Skeletal muscle tissue (tissue), 4 donors: ENCODE results near the gene HS2ST1. TPM values are rescaled to one million over a fixed set of nuclear protein-coding genes. Genes with fewer than 3 reads are reported as not detected.

Experiments used
- H3K27ac ChIP-seq: one replicate; pipeline ENCODE4 v1.7.0; 2013; ENCODE audit warnings: mild to moderate bottlenecking, low read depth, low read length, inconsistent platforms
- H3K27me3 ChIP-seq, 3 donors: one replicate each; pipeline ENCODE4 v1.7.0; 2013; ENCODE audit warnings: low read length in 3 of 3; ENCODE audit not compliant: control insufficient read depth in 3 of 3, insufficient read depth in 3 of 3
- H3K36me3 ChIP-seq, 3 donors: one replicate each; pipeline ENCODE4 v1.7.0; 2013; ENCODE audit warnings: low read length in 3 of 3; ENCODE audit not compliant: control insufficient read depth in 3 of 3, insufficient read depth in 3 of 3
- H3K4me1 ChIP-seq, 3 donors: one replicate each; pipeline ENCODE4 v1.7.0; 2013; ENCODE audit warnings: low read length in 3 of 3, mild to moderate bottlenecking in 3 of 3; ENCODE audit not compliant: control insufficient read depth in 3 of 3, insufficient read depth in 3 of 3
- H3K4me3 ChIP-seq, 3 donors: one replicate each; pipeline ENCODE4 v1.7.0; 2013; ENCODE audit warnings: low read length in 3 of 3
- H3K9ac ChIP-seq, 3 donors: one replicate each; pipeline ENCODE4 v1.7.0; 2013; ENCODE audit warnings: low read length in 3 of 3, mild to moderate bottlenecking in 3 of 3, moderate library complexity in 2 of 3, low read depth in 1 of 3
- H3K9me3 ChIP-seq, 3 donors: one replicate each; pipeline ENCODE4 v1.7.0; 2013; ENCODE audit warnings: low read length in 3 of 3; ENCODE audit not compliant: control insufficient read depth in 3 of 3
- total RNA-seq: library from RNA; depleted of rRNA; stranded (reverse); fragments of >200 nt; gene quantifications from one replicate; pipeline ENCODE4 v1.2.3, GENCODE V29; 2014
- donor health status: Osteomylitis.

HS2ST1 gene
- total RNA-seq, 1 donor from 2014 or later, result 9.9 TPM

DNA sequence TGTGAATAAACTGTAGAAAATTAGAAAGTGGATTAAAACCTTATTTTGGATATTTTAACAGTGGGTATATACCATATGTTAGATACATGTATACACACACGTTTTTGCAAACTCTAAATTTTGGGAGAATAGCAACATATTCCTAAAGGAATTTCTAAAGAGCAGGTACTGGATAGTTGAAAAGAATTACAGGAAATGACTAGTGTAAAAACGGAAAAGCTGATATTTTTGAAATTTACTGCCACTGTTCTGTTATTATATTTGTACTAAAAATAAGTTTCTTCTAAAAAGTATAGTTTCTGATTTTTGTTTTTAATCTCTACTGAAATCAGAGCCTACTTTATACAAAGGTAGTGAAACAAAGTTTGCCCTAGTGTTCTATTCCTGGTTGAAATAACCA is 114.1 kb downstream of the HS2ST1 start:
- H3K9me3 ChIP-seq, result no peaks in the 10 kb centered on the region
- no peak overlapping the region for H3K27ac ChIP-seq
- H3K9ac ChIP-seq, result no peak overlapping the region
- no peaks in the 10 kb centered on the region for H3K4me1 ChIP-seq
- H3K36me3 ChIP-seq, result no peaks in the 10 kb centered on the region
- no peak overlapping the region for H3K4me3 ChIP-seq
- H3K27me3 ChIP-seq, result no peaks in the 10 kb centered on the region

DNA sequence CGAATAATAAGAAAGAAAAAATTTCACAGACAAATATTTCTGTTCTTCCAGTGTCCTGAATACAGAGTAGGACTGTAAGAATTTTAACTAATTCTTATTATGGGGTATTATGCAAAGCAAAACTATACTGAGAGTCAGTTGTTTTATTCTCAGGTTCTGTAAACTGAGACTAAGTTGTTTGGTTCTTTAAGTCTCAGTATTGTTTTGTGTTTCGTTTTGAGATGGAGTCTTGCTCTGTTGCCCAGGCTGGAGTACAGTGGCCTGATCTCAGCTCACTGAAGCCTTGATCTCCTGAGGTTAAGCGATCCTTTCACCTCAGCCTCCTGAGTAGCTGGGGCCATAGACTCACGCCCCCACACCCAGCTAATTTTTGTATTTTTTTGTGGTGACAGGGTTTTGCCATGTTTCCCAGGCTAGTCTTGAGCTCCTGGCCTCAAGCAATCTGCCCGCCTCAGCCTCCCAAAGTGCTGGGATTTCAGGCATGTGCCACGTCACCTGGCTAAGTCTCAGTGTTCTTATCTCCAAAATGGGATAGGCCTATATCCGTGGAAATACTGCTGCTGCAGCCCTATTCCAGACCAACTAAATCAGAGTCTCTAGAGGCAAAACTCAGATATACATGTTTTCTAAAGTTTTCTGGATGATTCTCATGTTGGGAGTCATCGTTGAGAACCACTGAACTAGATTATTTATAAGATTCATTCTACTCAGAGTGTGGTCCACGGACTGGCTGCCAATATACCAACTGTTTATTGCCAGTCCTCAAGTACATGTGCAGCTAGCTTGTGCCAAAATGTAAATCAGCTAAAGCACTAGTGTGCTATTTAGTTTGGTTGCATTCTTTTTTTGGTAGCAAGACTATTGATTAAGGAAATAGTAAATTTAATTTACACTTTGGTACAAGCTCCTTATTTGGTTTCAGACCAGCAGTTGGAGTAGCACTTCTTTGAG is 116.6 kb downstream of the HS2ST1 start:
- Histone ChIP-seq H3K4me3 (no peak overlapping the region), H3K27me3 (no peaks in the 10 kb centered on the region), H3K4me1 (no peaks in the 10 kb centered on the region), H3K9me3 (no peaks in the 10 kb centered on the region), H3K27ac (no peak overlapping the region), H3K9ac (no peak overlapping the region), H3K36me3 (no peaks in the 10 kb centered on the region)

DNA sequence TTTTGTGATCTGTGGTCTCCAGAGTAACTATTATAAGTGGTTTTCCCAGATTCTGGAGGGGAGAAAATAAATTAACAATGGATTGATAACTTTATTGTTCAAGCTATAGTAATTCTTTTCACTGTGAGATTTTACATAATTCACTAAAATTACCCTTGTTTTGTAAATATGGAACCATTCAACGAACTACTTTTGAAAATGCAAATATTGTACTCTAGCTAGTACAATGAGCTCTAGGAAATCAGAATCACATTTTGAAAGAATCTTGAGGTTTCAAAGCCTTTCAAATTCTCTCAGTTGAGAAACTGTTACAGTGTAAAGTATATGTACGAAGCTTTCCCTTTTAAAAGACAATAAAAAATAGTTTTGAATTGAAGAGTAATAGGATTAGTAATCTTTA is 119.9 kb downstream of the HS2ST1 start:
- H3K27me3 ChIP-seq, result no peaks in the 10 kb centered on the region
- H3K9me3 ChIP-seq, result no peaks in the 10 kb centered on the region
- no peaks in the 10 kb centered on the region for H3K36me3 ChIP-seq
- no peak overlapping the region for H3K27ac ChIP-seq
- H3K4me1 ChIP-seq, result no peaks in the 10 kb centered on the region
- H3K9ac ChIP-seq, result no peak overlapping the region
- no peak overlapping the region for H3K4me3 ChIP-seq

DNA sequence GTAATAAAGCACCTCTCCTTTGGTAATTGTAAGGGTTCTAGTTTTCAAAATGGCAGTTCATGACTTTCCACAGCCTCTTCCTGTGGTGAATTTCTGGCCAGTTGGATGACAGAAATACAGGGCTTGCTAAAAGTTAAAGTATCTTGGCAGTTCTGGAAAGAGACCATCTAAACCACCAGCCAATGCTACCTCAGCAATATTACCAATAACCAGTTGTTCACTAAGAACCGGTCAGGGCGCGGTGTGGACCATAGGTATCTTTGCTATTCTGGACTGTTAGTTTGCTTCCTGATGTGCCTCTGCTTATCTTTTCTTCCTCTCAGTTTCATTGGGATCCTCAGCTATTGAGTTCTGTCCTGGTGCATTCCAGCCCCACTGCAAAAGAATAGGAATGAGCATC is 124.7 kb downstream of the HS2ST1 start:
- H3K27ac ChIP-seq, result no peak overlapping the region
- H3K9ac ChIP-seq, result no peak overlapping the region
- H3K27me3 ChIP-seq, result no peaks in the 10 kb centered on the region
- H3K36me3 ChIP-seq, result no peaks in the 10 kb centered on the region
- H3K4me1 ChIP-seq, result no peaks in the 10 kb centered on the region
- H3K4me3 ChIP-seq, result no peak overlapping the region
- no peaks in the 10 kb centered on the region for H3K9me3 ChIP-seq

DNA sequence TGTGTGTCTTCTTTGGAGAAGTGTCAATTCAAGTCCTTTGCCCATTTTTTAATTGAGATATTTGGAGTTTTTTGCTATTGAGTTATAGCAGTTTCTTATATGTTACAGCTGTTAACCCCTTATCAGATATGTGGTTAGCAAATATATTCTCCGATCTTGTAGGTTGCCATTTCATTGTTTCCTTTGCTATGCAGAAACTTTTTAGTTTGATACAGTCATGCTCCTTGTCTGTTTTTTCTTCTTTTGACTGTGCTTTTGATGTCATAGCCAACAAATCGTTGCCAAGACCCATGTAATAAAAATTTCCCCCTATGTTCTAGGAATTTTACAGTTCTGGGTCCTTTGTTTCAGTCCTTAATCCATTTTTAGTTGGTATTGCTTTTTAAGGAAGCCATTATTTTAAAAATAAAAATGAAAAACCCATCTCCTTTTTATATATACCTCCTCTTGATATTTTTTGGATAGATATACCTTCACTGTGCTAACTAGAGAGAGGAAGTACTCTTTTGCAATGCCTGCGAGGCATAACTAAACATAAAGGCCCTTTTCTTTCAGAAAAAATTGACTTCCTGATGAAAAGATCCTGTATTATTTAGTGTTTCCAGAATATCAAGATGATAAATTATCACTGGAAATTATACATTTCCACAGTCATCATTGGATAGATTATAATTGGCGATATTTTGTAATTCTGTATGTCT is 127.8 kb downstream of the HS2ST1 start:
- H3K27me3 ChIP-seq, result no peaks in the 10 kb centered on the region
- H3K9me3 ChIP-seq, result no peaks in the 10 kb centered on the region
- no peaks in the 10 kb centered on the region for H3K36me3 ChIP-seq
- H3K4me1 ChIP-seq, result no peaks in the 10 kb centered on the region
- no peak overlapping the region for H3K4me3 ChIP-seq
- no peak overlapping the region for H3K27ac ChIP-seq
- no peak overlapping the region for H3K9ac ChIP-seq

DNA sequence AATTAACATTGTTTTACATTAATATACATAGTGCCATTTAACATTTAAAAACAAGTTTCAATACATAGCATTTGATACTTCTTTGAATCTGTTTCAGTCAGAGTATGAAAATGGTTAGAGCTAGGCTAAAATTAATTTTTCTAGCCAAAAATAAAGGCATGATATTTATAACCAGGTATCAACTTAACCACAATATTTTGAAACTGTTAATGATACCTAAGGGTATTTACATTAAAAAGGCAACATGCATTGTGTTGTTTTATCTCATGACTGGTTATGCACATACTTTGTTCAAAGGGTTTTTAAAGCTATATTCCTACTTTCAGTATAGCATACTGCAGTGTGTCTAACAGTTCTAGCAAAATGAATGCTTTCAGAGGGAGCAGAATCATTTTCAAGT is 130.0 kb downstream of the HS2ST1 start:
- no peaks in the 10 kb centered on the region for H3K4me1 ChIP-seq
- H3K27me3 ChIP-seq, result no peaks in the 10 kb centered on the region
- H3K4me3 ChIP-seq, result no peak overlapping the region
- H3K27ac ChIP-seq, result no peak overlapping the region
- H3K36me3 ChIP-seq, result no peaks in the 10 kb centered on the region
- no peak overlapping the region for H3K9ac ChIP-seq
- peaks cover 0 to 3% (median 0%) of the 10 kb centered on the region in 3 donors for H3K9me3 ChIP-seq

DNA sequence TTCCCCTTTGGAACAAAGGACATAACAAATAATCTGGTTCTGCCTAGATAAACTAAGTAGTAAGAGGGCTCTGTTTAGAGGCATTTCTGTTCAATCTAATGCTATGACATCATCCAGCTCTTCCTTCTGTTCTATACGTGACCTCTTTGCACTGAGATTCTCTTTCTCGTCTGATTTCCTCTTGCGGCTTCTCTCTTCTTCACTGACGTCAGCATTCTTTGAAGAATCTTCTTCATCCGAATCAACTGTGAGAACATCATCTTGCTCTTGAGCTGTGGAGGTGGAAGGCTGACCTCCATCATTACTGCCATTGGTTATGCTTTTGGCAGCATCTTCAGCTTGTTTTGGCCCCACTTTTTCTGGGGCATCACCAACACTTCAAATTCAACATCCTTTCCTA is 130.4 kb downstream of the HS2ST1 start:
- Histone ChIP-seq H3K4me1 (no peaks in the 10 kb centered on the region), H3K9ac (no peak overlapping the region), H3K36me3 (no peaks in the 10 kb centered on the region), H3K4me3 (no peak overlapping the region), H3K27me3 (no peaks in the 10 kb centered on the region), H3K27ac (no peak overlapping the region), H3K9me3 (peaks cover 0 to 3% (median 0%) of the 10 kb centered on the region in 3 donors)

DNA sequence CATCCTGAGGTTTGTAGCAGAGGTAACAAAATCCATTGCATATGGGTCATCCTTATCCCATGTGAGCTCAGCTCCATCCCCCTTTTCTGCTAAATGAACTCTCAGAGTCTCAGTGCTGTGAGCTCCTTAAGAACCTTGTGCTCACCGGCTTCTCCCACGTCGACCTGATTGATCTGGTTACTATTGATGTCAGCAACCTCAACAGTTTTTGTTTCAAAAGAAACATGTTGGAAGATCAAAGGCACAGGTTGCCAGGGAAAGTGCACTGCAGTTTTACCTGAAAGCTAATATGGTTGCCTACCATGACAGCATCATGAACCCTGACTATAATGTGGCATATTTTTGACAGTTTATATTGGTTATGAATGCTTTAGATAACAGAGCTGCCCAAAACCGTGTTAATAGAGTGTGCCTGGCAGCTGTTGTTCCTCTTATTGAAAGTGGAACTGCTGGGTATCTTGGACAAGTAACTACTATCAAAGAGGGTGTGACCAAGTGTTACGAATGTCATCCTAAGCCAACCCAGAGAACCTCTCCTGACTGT is 131.4 kb downstream of the HS2ST1 start:
- Histone ChIP-seq H3K9ac (no peak overlapping the region), H3K27ac (no peak overlapping the region), H3K4me3 (no peak overlapping the region), H3K36me3 (no peaks in the 10 kb centered on the region), H3K9me3 (peaks cover 0 to 3% (median 0%) of the 10 kb centered on the region in 3 donors), H3K4me1 (no peaks in the 10 kb centered on the region), H3K27me3 (no peaks in the 10 kb centered on the region)

DNA sequence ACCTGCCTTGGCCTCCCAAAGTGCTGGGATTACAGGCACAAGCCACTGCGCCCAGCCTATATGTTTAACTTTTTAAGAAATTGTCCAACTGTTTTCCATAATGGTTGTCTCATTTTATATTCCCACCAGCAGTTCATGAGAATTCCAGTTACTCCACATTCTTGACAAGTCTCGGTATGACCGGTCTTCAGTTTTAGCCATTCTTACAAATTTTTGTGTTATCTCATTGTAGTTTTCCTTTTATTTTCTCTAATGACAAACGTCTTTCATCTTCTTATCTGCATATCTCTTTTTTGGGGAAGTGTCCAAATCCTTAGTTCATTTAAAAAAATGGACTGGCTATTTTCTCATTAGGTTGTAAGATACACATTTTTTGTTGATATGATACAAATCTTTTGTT is 132.5 kb downstream of the HS2ST1 start:
- no peak overlapping the region for H3K4me3 ChIP-seq
- no peaks in the 10 kb centered on the region for H3K4me1 ChIP-seq
- H3K36me3 ChIP-seq, result no peaks in the 10 kb centered on the region
- peaks cover 0 to 3% (median 0%) of the 10 kb centered on the region in 3 donors for H3K9me3 ChIP-seq
- H3K9ac ChIP-seq, result no peak overlapping the region
- H3K27ac ChIP-seq, result no peak overlapping the region
- no peaks in the 10 kb centered on the region for H3K27me3 ChIP-seq

DNA sequence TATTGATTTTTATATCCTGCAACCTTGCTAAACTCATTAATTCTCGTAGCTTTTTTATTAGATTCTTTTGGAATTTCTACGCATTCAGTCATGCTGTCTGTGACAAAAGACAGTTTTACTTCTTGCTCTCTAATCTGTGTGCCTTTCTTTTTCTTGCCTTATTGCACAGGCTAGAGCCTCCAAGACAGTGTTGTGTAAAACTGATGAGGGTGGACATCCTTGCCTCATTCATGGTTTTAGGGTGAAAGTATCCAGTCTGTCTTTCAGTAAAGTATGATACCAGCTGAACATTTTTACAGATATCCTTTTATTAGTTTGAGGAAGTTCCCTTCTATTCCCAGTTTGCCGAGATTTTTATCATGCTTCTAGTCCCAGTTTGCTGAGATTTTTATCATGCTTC is 133.8 kb downstream of the HS2ST1 start:
- no peaks in the 10 kb centered on the region for H3K27me3 ChIP-seq
- H3K9ac ChIP-seq, result no peak overlapping the region
- no peak overlapping the region for H3K27ac ChIP-seq
- H3K9me3 ChIP-seq, result peaks cover 0 to 3% (median 0%) of the 10 kb centered on the region in 3 donors
- H3K4me1 ChIP-seq, result no peaks in the 10 kb centered on the region
- no peak overlapping the region for H3K4me3 ChIP-seq
- H3K36me3 ChIP-seq, result no peaks in the 10 kb centered on the region
